Suprapubic skin (tissue), 4 donors: ENCODE results near the gene ABLIM3. TPM values are rescaled to one million over a fixed set of nuclear protein-coding genes. Genes with fewer than 3 reads are reported as not detected.

Source experiments
- DNase-seq, 2 donors: peaks; one replicate each; pipeline ENCODE4 v3.0.0-alpha.2; 2019; ENCODE audit warnings: low spot score in 2 of 2
- H3K27ac ChIP-seq: fragments of 200-600 bp; sonication (generic); one replicate; pipeline ENCODE4 v1.5.1; 2019
- H3K27me3 ChIP-seq: fragments of 200-600 bp; sonication (generic); one replicate; pipeline ENCODE4 v1.5.1; 2019
- H3K36me3 ChIP-seq: fragments of 200-600 bp; sonication (generic); one replicate; pipeline ENCODE4 v1.5.1; 2019
- H3K4me1 ChIP-seq: fragments of 200-600 bp; sonication (generic); one replicate; pipeline ENCODE4 v1.5.1; 2019
- H3K4me3 ChIP-seq: fragments of 200-600 bp; sonication (generic); one replicate; pipeline ENCODE4 v1.5.1; 2019; ENCODE audit warnings: mild to moderate bottlenecking
- H3K9me3 ChIP-seq: fragments of 200-600 bp; sonication (generic); one replicate; pipeline ENCODE4 v1.5.1; 2019
- CTCF ChIP-seq, 2 donors: fragments of 200-600 bp in 1 of 2; fragments of 450-650 bp in 1 of 2; sonication (generic) in 1 of 2; IDR thresholded peaks; one replicate each; pipeline ENCODE4 v1.5.1; 2016 to 2019; ENCODE audit warnings: antibody characterized with exemption in 2 of 2, mild to moderate bottlenecking in 1 of 2, moderate library complexity in 1 of 2
- EP300 ChIP-seq: sonication (generic); formaldehyde crosslinking; IDR thresholded peaks from one replicate; pipeline ENCODE4 v1.6.1; 2017; ENCODE audit warnings: antibody characterized with exemption
- POLR2A ChIP-seq, 2 donors: fragments of 450-650 bp; IDR thresholded peaks; one replicate each; pipeline ENCODE4 v1.6.1; 2017; ENCODE audit warnings: antibody characterized with exemption in 2 of 2, mild to moderate bottlenecking in 2 of 2, moderate library complexity in 2 of 2
- POLR2AphosphoS5 ChIP-seq, 3 donors: sonication (generic); formaldehyde crosslinking; IDR thresholded peaks; one replicate each; pipeline ENCODE4 v1.6.1; 2017; ENCODE audit warnings: antibody characterized with exemption in 3 of 3
- WGBS: methylation state at CpG from one replicate; pipeline ENCODE4 v1.1.5; 2018; 5-methylcytosine and 5-hydroxymethylcytosine counted together
- total RNA-seq, 4 donors: library from RNA; depleted of rRNA; stranded (reverse); fragments of >200 nt; gene quantifications; one replicate each; pipeline ENCODE4 v1.1.0, GENCODE V29; 2016

The ABLIM3 gene
- total RNA-seq, 4 donors from 2014 or later = 4.7 to 22.6 (median 13.4) TPM

GRCh38 chr5:149298842-149299404, 157.6 kb downstream of the ABLIM3 start:
- Histone ChIP-seq H3K4me3 (no peak overlapping the region), H3K27me3 (no peaks in the 10 kb centered on the region), H3K36me3 (peaks cover 16% of the 10 kb centered on the region), H3K27ac (no peak overlapping the region), H3K9me3 (no peaks in the 10 kb centered on the region), H3K4me1 (peaks cover 6% of the 10 kb centered on the region)
- TF ChIP-seq POLR2AphosphoS5 (IDR thresholded peaks at IDR 0.05) = peak in 1 of 3 donors; percentile 44
- no peak for TF ChIP-seq CTCF (IDR thresholded peaks at IDR 0.05)
- TF ChIP-seq POLR2A (IDR thresholded peaks at IDR 0.05) = no peak
- no peak for TF ChIP-seq EP300
- 65% methylated on average over 9 of the region's 11 CpGs for WGBS
- DNase-seq = no peak

- Histone ChIP-seq H3K4me1 (peaks cover 6% of the 10 kb centered on the region), H3K27ac (no peak overlapping the region), H3K27me3 (no peaks in the 10 kb centered on the region), H3K36me3 (peaks cover 23% of the 10 kb centered on the region), H3K9me3 (no peaks in the 10 kb centered on the region), H3K4me3 (no peak overlapping the region)
- 75% methylated on average over 14 of the region's 14 CpGs for WGBS
- TF ChIP-seq CTCF (IDR thresholded peaks at IDR 0.05) (no peak), POLR2AphosphoS5 (IDR thresholded peaks at IDR 0.05) (no peak), POLR2A (IDR thresholded peaks at IDR 0.05) (no peak), EP300 (no peak)
- no peak for DNase-seq
Observed at GRCh38 chr5:149299451-149300054, 158.3 kb downstream of the ABLIM3 start.

GRCh38 chr5:149300441-149300840, 159.1 kb downstream of the ABLIM3 start:
- 93% methylated on average over 3 of the region's 6 CpGs for WGBS
- peaks cover 6% of the 10 kb centered on the region for H3K4me1 ChIP-seq
- no peaks in the 10 kb centered on the region for H3K9me3 ChIP-seq
- no peak for DNase-seq
- no peak for TF ChIP-seq POLR2A (IDR thresholded peaks at IDR 0.05)
- no peak for TF ChIP-seq CTCF (IDR thresholded peaks at IDR 0.05)
- TF ChIP-seq EP300 = no peak
- no peak for TF ChIP-seq POLR2AphosphoS5 (IDR thresholded peaks at IDR 0.05)
- H3K36me3 ChIP-seq = peaks cover 24% of the 10 kb centered on the region
- H3K27ac ChIP-seq = no peak overlapping the region
- H3K27me3 ChIP-seq = no peaks in the 10 kb centered on the region
- H3K4me3 ChIP-seq = no peak overlapping the region

- TF ChIP-seq EP300 = no peak
- no peak for TF ChIP-seq CTCF (IDR thresholded peaks at IDR 0.05)
- TF ChIP-seq POLR2AphosphoS5 (IDR thresholded peaks at IDR 0.05) = no peak
- TF ChIP-seq POLR2A (IDR thresholded peaks at IDR 0.05) = no peak
- peaks cover 26% of the 10 kb centered on the region for H3K36me3 ChIP-seq
- no peak for DNase-seq
- H3K27me3 ChIP-seq = no peaks in the 10 kb centered on the region
- WGBS = 92% methylated on average over 12 of the region's 13 CpGs
- H3K9me3 ChIP-seq = no peaks in the 10 kb centered on the region
- H3K4me1 ChIP-seq = peaks cover 6% of the 10 kb centered on the region
- no peak overlapping the region for H3K4me3 ChIP-seq
- H3K27ac ChIP-seq = no peak overlapping the region
Observed at GRCh38 chr5:149301049-149301743, 159.9 kb downstream of the ABLIM3 start.

- Histone ChIP-seq H3K36me3 (peaks cover 31% of the 10 kb centered on the region), H3K27ac (no peak overlapping the region), H3K27me3 (no peaks in the 10 kb centered on the region), H3K9me3 (no peaks in the 10 kb centered on the region), H3K4me1 (peaks cover 6% of the 10 kb centered on the region), H3K4me3 (no peak overlapping the region)
- 73% methylated on average over 8 of the region's 8 CpGs for WGBS
- no peak for DNase-seq
- TF ChIP-seq CTCF (IDR thresholded peaks at IDR 0.05) = no peak
- TF ChIP-seq POLR2A (IDR thresholded peaks at IDR 0.05) = no peak
- TF ChIP-seq POLR2AphosphoS5 (IDR thresholded peaks at IDR 0.05) = no peak
- no peak for TF ChIP-seq EP300
Observed at GRCh38 chr5:149301744-149302380, 160.6 kb downstream of the ABLIM3 start.
